CD4-positive, alpha-beta T cell treated with Interleukin-4 for 4 hours (primary cell): ENCODE data around the gene DRGX.

Experiments
- DNase-seq: peaks from one replicate; pipeline ENCODE4 v3.0.0-alpha.2; 2020

DRGX gene

GRCh38 chr10:49395741-49396665 lies at the start of gene DRGX:
Gene DRGX, minus strand, starts transcription at chr10:49396089. Its CDS starts 649 bp downstream, at chr10:49395440.
- no peak for DNase-seq

GRCh38 chr10:49444349-49444748 lies 48.5 kb upstream of the DRGX start:
- DNase-seq = no peak

- no peak for DNase-seq
Observed at GRCh38 chr10:49442863-49443262, 47.0 kb upstream of the DRGX start.

GRCh38 chr10:49441488-49442476 lies 45.9 kb upstream of the DRGX start:
- peak; percentile 3 for DNase-seq

GRCh38 chr10:49435225-49435624 lies 39.3 kb upstream of the DRGX start:
- no peak for DNase-seq

- DNase-seq = no peak
Observed at GRCh38 chr10:49433069-49433468, 37.2 kb upstream of the DRGX start.

- no peak for DNase-seq
Observed at GRCh38 chr10:49431426-49431825, 35.5 kb upstream of the DRGX start.

- DNase-seq = no peak
Observed at GRCh38 chr10:49429458-49429857, 33.6 kb upstream of the DRGX start.

- no peak for DNase-seq
Observed at GRCh38 chr10:49426490-49427360, 30.8 kb upstream of the DRGX start.

- no peak for DNase-seq
Observed at GRCh38 chr10:49419005-49419404, 23.1 kb upstream of the DRGX start.

- DNase-seq = no peak
Observed at GRCh38 chr10:49418328-49418727, 22.4 kb upstream of the DRGX start.

- no peak for DNase-seq
Observed at GRCh38 chr10:49418053-49418326, 22.1 kb upstream of the DRGX start.

- DNase-seq = no peak
Observed at GRCh38 chr10:49417311-49418052, 21.6 kb upstream of the DRGX start.

GRCh38 chr10:49415846-49416245 lies 20.0 kb upstream of the DRGX start:
- no peak for DNase-seq

GRCh38 chr10:49415109-49415508 lies 19.2 kb upstream of the DRGX start:
- no peak for DNase-seq

GRCh38 chr10:49414496-49414895 lies 18.6 kb upstream of the DRGX start:
- DNase-seq = no peak

GRCh38 chr10:49412571-49412970 lies 16.7 kb upstream of the DRGX start:
- no peak for DNase-seq

- no peak for DNase-seq
Observed at GRCh38 chr10:49410365-49411074, 14.6 kb upstream of the DRGX start.

- DNase-seq = no peak
Observed at GRCh38 chr10:49409755-49410154, 13.9 kb upstream of the DRGX start.

- no peak for DNase-seq
Observed at GRCh38 chr10:49408519-49409306, 12.8 kb upstream of the DRGX start.
